Measurements from ENCODE around the gene C1QL1.

The C1QL1 gene

GRCh38 chr17:45009676-45010467 lies 41.8 kb upstream of the C1QL1 start:
- ChIA-PET POLR2A (interaction anchor here (1.0 kb wide), 1 partner anchor 36 kb away, joined by 3 read pairs; no protein-coding TSS in a partner anchor), CTCF (interaction anchor here (2.8 kb wide), 1 partner anchor 11 kb away, joined by 11 read pairs; no protein-coding TSS in a partner anchor)
- no peak for DNase-seq (ENCODE audit: extremely low spot score)
- no peak for TF ChIP-seq BHLHE40 (IDR thresholded peaks at IDR 0.05; ENCODE audit: borderline replicate concordance)
- no peak for TF ChIP-seq HDGF (IDR thresholded peaks at IDR 0.05; ENCODE audit: borderline replicate concordance)
- no peak for TF ChIP-seq SP1 (IDR thresholded peaks at IDR 0.05)
- no peak for TF ChIP-seq L3MBTL2 (conservative IDR thresholded peaks at IDR 0.05)

- TF ChIP-seq NFRKB (IDR thresholded peaks at IDR 0.05) (no peak), FOXK2 (IDR thresholded peaks at IDR 0.05) (no peak), SP1 (IDR thresholded peaks at IDR 0.05) (no peak), SUZ12 (IDR thresholded peaks at IDR 0.05) (no peak), TARDBP (IDR thresholded peaks at IDR 0.05) (no peak), CTBP1 (IDR thresholded peaks at IDR 0.05; ENCODE audit: borderline replicate concordance) (no peak), FOXM1 (IDR thresholded peaks at IDR 0.05; ENCODE audit: borderline replicate concordance) (no peak), LEF1 (IDR thresholded peaks at IDR 0.05; ENCODE audit: borderline replicate concordance) (no peak), ZNF384 (IDR thresholded peaks at IDR 0.05) (no peak), L3MBTL2 (conservative IDR thresholded peaks at IDR 0.05) (no peak), ELF4 (IDR thresholded peaks at IDR 0.05) (no peak), HDGF (IDR thresholded peaks at IDR 0.05; ENCODE audit: borderline replicate concordance) (no peak), BHLHE40 (IDR thresholded peaks at IDR 0.05; ENCODE audit: borderline replicate concordance) (no peak), FOXA1 (IDR thresholded peaks at IDR 0.05) (no peak), ARNT (IDR thresholded peaks at IDR 0.05) (no peak)
- TF ChIP-seq, protein P1, sequence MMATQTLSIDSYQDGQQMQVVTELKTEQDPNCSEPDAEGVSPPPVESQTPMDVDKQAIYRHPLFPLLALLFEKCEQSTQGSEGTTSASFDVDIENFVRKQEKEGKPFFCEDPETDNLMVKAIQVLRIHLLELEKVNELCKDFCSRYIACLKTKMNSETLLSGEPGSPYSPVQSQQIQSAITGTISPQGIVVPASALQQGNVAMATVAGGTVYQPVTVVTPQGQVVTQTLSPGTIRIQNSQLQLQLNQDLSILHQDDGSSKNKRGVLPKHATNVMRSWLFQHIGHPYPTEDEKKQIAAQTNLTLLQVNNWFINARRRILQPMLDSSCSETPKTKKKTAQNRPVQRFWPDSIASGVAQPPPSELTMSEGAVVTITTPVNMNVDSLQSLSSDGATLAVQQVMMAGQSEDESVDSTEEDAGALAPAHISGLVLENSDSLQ (IDR thresholded peaks at IDR 0.05) = no peak
- CTCF ChIA-PET = interaction anchor here (2.8 kb wide), 1 partner anchor 13 kb away, joined by 11 read pairs; no protein-coding TSS in a partner anchor
Observed at GRCh38 chr17:45008216-45008615, 40.1 kb upstream of the C1QL1 start.

GRCh38 chr17:45006927-45007461 lies 38.9 kb upstream of the C1QL1 start:
- ChIA-PET CTCF (no interaction called here), POLR2A (no interaction called here)
- DNase-seq (ENCODE audit: extremely low spot score) = no peak
- TF ChIP-seq BHLHE40 (IDR thresholded peaks at IDR 0.05; ENCODE audit: borderline replicate concordance) (no peak), HDGF (IDR thresholded peaks at IDR 0.05; ENCODE audit: borderline replicate concordance) (no peak), ELF4 (IDR thresholded peaks at IDR 0.05) (no peak), CTBP1 (IDR thresholded peaks at IDR 0.05; ENCODE audit: borderline replicate concordance) (no peak), SUZ12 (IDR thresholded peaks at IDR 0.05) (no peak), TARDBP (IDR thresholded peaks at IDR 0.05) (no peak), NFRKB (IDR thresholded peaks at IDR 0.05) (no peak), FOXK2 (IDR thresholded peaks at IDR 0.05) (no peak), ARNT (IDR thresholded peaks at IDR 0.05) (no peak), SP1 (IDR thresholded peaks at IDR 0.05) (no peak), L3MBTL2 (conservative IDR thresholded peaks at IDR 0.05) (no peak), LEF1 (IDR thresholded peaks at IDR 0.05; ENCODE audit: borderline replicate concordance) (no peak)
- TF ChIP-seq, protein P1 (IDR thresholded peaks at IDR 0.05) = no peak

More at GRCh38 chr17:45008216-45008615, 40.1 kb upstream of the C1QL1 start:
- POLR2A ChIA-PET = interaction anchor here (1.0 kb wide), 1 partner anchor 40 kb away, joined by 4 read pairs; the partner anchor contains the start of gene C1QL1
- DNase-seq (ENCODE audit: extremely low spot score) = no peak

- TF ChIP-seq CTBP1 (IDR thresholded peaks at IDR 0.05; ENCODE audit: borderline replicate concordance) = no peak
- TF ChIP-seq SP1 (IDR thresholded peaks at IDR 0.05) = no peak
- no peak for TF ChIP-seq SUZ12 (IDR thresholded peaks at IDR 0.05)
- TF ChIP-seq, protein P1 (IDR thresholded peaks at IDR 0.05) = no peak
- no peak for TF ChIP-seq BHLHE40 (IDR thresholded peaks at IDR 0.05; ENCODE audit: borderline replicate concordance)
- no peak for TF ChIP-seq NFRKB (IDR thresholded peaks at IDR 0.05)
- TF ChIP-seq FOXM1 (IDR thresholded peaks at IDR 0.05; ENCODE audit: borderline replicate concordance) = no peak
- no peak for TF ChIP-seq ARNT (IDR thresholded peaks at IDR 0.05)
- TF ChIP-seq FOXA1 (IDR thresholded peaks at IDR 0.05) = no peak
- TF ChIP-seq ZNF384 (IDR thresholded peaks at IDR 0.05) = no peak
- no peak for TF ChIP-seq FOXK2 (IDR thresholded peaks at IDR 0.05)
- ChIA-PET CTCF (interaction anchor here (0.8 kb wide), 1 partner anchor 14 kb away, joined by 5 read pairs; no protein-coding TSS in a partner anchor), POLR2A (no interaction called here)
- DNase-seq (ENCODE audit: extremely low spot score) = no peak
Observed at GRCh38 chr17:45005700-45006099, 37.6 kb upstream of the C1QL1 start.

DNA sequence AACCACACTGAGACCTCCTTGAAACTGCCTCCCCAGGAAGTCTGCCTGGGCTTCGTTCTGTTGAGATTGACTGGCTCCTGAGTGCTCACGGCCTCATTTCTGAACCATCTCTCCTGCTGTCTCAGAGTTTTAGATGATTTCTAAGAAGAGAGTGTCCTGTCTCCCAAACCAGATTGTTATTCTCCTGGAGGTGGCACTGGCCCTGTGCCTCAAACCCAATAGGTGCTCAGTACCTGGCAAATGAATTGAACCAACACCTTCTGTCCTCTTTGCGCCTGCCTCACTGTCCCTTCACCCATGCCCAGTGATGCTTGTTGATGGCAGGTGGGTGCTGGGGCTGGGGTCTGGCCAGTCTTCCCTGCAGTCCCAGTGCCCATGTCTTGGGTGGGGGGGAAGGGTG lies 36.3 kb upstream of the C1QL1 start:
- DNase-seq (ENCODE audit: extremely low spot score) = no peak
- no peak for TF ChIP-seq SUZ12 (IDR thresholded peaks at IDR 0.05)
- TF ChIP-seq FOXM1 (IDR thresholded peaks at IDR 0.05; ENCODE audit: borderline replicate concordance) = no peak
- TF ChIP-seq NFRKB (IDR thresholded peaks at IDR 0.05) = no peak
- no peak for TF ChIP-seq LEF1 (IDR thresholded peaks at IDR 0.05; ENCODE audit: borderline replicate concordance)
- no peak for TF ChIP-seq ELF4 (IDR thresholded peaks at IDR 0.05)
- no peak for TF ChIP-seq CTBP1 (IDR thresholded peaks at IDR 0.05; ENCODE audit: borderline replicate concordance)
- TF ChIP-seq FOXK2 (IDR thresholded peaks at IDR 0.05) = no peak
- TF ChIP-seq L3MBTL2 (conservative IDR thresholded peaks at IDR 0.05) = no peak
- no peak for TF ChIP-seq SP1 (IDR thresholded peaks at IDR 0.05)
- TF ChIP-seq ARNT (IDR thresholded peaks at IDR 0.05) = no peak
- TF ChIP-seq HDGF (IDR thresholded peaks at IDR 0.05; ENCODE audit: borderline replicate concordance) = no peak
- TF ChIP-seq, protein P1 (IDR thresholded peaks at IDR 0.05) = no peak
- ChIA-PET POLR2A (no interaction called here), CTCF (no interaction called here)

Measured in HEK293T (cell line).